Neuron (in vitro differentiated cells): Measurements from ENCODE around the gene CAMK2A.

Experiments used
- H2AFZ ChIP-seq: one replicate; pipeline ENCODE4 v1.6.1; 2013; ENCODE audit warnings: low read depth, mild to moderate bottlenecking, inconsistent platforms, low read length, moderate library complexity
- H3K27me3 ChIP-seq: one replicate; pipeline ENCODE4 v1.6.1; 2013; ENCODE audit warnings: low read length; ENCODE audit not compliant: insufficient read depth
- H3K36me3 ChIP-seq: one replicate; pipeline ENCODE4 v1.6.1; 2013; ENCODE audit warnings: low read length; ENCODE audit not compliant: insufficient read depth
- H3K4me1 ChIP-seq: one replicate; pipeline ENCODE4 v1.6.1; 2013; ENCODE audit warnings: low read length; ENCODE audit not compliant: insufficient read depth
- H3K4me3 ChIP-seq: 2 replicates; pipeline ENCODE4 v1.5.1; 2013; ENCODE audit warnings: mild to moderate bottlenecking, low read length, moderate library complexity
- H3K9me3 ChIP-seq: one replicate; pipeline ENCODE4 v1.6.1; 2013; ENCODE audit warnings: low read length

Gene CAMK2A

DNA sequence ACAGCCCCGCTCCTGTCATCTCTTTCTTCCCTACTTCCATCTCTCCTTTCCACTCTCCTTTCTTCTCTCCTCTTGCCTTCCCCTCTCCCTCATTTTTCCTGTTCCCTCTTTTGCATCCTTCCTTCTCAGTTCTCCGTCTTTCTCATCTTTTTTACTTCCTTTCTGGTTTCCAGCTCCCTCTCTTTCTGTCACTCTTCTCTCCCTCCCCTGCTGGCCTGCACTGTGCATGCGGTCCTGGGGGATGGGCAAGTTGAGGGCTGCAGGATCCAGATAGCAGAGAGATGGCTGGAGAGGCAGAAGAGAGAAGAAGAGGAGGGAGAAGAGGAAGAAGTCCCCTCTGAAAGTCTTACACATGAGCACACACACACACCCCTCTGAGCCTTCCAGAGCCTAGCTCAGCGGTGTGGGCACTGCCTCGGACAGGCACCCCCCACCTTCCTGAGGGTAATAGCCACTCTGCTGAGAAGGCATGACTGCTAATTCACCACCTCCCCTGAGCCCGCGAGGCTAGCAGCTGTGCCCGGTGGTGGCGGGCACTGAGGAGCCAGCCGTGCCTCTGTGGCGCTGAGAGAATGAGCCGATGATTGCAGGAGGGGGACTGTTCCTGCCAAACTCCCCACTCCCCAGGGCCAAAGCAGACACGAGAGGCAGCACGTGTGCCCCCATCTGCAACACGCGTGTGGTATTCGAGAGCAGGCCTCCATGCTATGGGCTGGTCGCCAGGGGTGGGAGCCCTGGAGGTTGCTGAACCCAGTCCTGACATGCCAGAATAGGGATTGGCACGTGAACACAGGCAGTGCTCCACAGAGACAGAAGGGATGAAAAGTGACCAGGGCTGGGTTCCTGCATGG lies 3.7 kb upstream of the CAMK2A start:
- no peaks in the 10 kb centered on the region for H3K9me3 ChIP-seq
- H3K27me3 ChIP-seq = no peaks in the 10 kb centered on the region
- no peak overlapping the region for H2AFZ ChIP-seq
- H3K4me1 ChIP-seq = peaks cover 45% of the 10 kb centered on the region
- H3K4me3 ChIP-seq = no peak overlapping the region
- no peaks in the 10 kb centered on the region for H3K36me3 ChIP-seq

DNA sequence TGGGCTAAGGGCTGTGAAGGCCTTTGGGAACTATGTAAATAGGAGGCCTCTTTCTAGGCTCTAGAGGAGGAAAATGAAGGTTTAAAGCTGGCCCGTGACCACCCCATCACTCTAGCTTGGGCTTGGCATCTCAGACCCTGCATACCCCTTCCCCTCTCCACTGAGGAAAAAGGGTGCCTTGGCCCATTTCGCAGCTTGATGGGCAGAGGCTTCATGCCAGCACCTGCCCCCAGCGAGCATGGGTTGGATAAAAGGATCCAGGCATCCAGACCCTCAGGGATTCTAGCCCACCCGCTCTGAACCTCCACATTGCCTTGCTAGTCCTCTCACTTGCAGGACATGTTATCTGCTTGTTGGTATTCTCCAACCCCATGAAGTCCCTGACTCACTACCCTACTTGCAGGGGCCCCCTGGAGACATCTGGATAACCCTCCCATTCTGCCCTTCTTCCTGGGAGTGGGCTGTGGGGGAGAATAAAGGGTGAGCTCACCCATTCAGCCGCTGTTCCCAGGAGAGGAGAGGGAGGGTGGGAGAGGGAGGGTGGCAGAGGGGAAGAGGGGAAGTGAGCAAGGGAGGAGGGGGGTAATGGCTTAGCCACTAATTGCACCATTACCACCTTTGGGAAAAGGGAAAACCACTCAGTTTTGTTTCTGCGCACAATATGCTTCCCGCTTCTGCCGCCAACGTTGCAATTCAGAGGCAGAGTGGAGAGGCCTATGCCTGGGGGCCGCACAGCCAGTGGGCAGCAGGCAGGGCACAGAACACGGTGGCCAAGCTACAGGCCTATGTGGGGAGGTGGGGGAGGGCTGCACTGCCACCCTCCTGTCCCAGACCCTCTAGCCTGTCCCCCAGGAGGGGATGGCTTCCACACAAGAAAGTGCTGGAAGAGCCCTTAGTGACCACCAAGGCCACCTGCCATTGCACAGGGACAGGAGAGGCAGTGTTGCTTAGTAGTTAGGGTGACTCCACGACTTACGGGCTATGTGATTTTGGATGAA lies 2.1 kb upstream of the CAMK2A start:
- Histone ChIP-seq H3K27me3 (no peaks in the 10 kb centered on the region), H3K4me3 (no peak overlapping the region), H3K4me1 (peaks cover 47% of the 10 kb centered on the region), H3K9me3 (no peaks in the 10 kb centered on the region), H2AFZ (no peak overlapping the region), H3K36me3 (no peaks in the 10 kb centered on the region)

DNA sequence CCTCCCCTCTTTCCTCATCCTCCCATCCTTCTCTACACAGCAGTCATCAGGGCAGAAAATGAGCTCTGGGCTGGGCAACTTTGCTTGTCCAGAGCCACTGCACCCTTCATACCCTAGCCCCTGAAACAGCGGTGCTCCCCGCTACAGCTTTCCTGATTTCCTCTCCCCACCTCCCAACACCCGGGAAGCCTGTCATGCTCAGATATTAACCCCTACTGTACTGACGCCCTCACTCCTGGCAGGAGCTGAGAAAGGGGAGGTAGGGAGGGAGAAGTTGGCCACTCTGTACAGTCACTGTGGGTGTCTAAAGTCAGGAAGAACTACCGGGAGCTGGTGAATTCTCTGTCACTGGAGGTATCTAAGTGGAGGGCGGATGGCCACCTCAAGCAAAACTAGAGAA lies 782 bp downstream of the CAMK2A start:
- Histone ChIP-seq H3K4me3 (no peak overlapping the region), H3K9me3 (no peaks in the 10 kb centered on the region), H3K36me3 (no peaks in the 10 kb centered on the region), H3K27me3 (no peaks in the 10 kb centered on the region), H2AFZ (no peak overlapping the region), H3K4me1 (peaks cover 42% of the 10 kb centered on the region)

DNA sequence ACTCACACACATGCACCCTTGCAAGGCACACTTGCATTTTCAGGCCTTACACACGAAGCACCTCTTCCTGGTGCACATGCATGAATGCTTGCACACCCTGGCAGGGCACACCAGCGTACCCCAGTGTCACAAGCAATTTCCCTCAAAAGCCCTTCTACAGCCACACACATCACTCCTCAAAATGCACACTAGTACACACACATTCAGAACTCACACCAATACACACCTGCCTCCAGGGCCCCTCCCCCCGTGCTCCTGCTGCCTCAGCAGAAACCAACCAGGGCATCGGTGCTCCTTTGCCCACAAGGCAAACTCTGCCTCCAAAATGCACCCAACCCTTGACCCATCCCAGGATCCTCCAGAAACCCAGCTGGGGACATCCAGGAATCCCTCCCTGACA lies 1.2 kb downstream of the CAMK2A start:
- no peak overlapping the region for H3K4me3 ChIP-seq
- no peak overlapping the region for H2AFZ ChIP-seq
- no peaks in the 10 kb centered on the region for H3K27me3 ChIP-seq
- H3K36me3 ChIP-seq = no peaks in the 10 kb centered on the region
- H3K9me3 ChIP-seq = no peaks in the 10 kb centered on the region
- H3K4me1 ChIP-seq = peaks cover 40% of the 10 kb centered on the region

DNA sequence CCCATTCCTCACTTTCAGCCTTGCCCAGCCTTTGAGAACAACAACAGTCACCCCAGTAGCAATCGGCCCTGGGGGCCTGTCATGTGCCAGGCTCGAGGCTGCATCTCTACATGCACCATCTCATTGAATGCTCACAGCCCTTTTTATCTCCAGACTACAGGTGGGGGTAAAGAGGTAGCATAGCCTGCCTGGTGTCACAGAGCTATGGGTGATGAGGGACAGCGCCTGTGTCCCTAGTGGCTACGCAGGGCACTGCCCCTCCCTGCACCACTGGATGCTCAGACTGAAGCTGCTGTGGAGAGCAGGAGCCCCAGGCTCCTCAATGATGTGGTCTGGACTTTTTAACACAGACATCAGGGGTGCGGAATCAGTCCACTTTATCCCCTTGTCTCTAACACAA lies 2.8 kb downstream of the CAMK2A start:
- Histone ChIP-seq H3K9me3 (no peaks in the 10 kb centered on the region), H3K4me3 (no peak overlapping the region), H3K36me3 (no peaks in the 10 kb centered on the region), H3K4me1 (peaks cover 30% of the 10 kb centered on the region), H3K27me3 (no peaks in the 10 kb centered on the region), H2AFZ (no peak overlapping the region)

DNA sequence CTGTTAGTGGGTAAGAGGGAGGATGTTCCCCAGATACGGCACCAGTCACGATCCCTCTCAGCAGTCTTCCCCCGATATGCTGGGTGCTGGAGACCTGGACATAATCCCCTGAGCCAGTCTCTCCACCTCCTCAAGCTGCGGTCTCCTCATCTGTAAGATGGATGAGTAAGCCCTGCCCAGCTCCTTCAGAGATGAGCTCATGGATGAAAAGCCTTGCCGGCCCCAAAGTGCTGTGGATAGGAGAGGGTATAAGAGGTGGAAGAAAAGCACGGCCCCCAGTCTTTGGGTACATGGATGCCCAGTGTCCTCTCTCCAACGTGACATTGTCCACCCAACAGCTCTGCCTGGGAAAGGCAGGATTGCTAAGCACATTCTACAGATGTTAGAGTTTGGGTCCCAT lies 4.5 kb downstream of the CAMK2A start:
- H2AFZ ChIP-seq = no peak overlapping the region
- no peaks in the 10 kb centered on the region for H3K36me3 ChIP-seq
- H3K4me3 ChIP-seq = no peak overlapping the region
- no peaks in the 10 kb centered on the region for H3K9me3 ChIP-seq
- peaks cover 24% of the 10 kb centered on the region for H3K4me1 ChIP-seq
- no peaks in the 10 kb centered on the region for H3K27me3 ChIP-seq

DNA sequence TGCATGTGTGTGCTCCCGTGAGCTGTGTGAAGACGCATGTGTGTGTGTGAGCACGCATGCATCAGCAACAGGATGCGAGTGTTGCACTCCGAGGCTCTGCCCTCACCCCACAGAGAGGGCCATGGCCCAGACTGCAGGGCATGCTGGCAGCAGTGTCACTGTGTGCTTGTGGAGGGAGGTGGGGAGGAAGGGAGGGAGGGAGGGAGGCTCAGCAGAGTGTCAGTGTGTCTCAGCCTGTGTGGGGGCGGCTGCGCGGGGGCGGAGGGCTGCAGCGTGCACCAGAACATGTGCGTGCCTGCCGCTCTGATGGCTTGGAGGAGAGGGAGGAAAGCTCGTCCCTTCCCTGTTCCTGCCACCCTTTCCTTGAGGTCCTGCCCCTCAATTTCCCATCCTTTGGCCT lies 5.3 kb downstream of the CAMK2A start:
- Histone ChIP-seq H3K4me3 (no peak overlapping the region), H3K36me3 (no peaks in the 10 kb centered on the region), H3K4me1 (peaks cover 16% of the 10 kb centered on the region), H3K27me3 (no peaks in the 10 kb centered on the region), H3K9me3 (no peaks in the 10 kb centered on the region), H2AFZ (no peak overlapping the region)

DNA sequence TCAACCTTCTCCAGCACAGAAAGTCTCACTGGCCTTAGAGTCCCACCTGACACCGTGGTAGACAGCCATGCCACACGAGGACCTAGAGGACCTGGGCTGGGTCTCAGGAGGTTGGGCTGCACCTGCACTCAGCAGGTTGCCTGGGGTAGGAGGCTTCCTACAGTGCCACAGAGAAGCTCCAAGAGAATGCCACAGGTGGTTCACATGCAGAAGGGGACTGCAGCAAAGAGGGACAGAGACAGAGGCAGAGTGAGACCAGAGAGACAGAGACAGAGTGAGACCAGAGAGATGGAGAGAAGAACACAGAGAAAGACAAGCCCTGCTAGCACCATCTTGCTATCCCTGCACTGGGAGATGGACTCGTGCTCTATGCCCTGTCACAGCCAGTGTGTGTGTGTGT lies 5.7 kb downstream of the CAMK2A start:
- H3K4me1 ChIP-seq = peaks cover 13% of the 10 kb centered on the region
- no peaks in the 10 kb centered on the region for H3K27me3 ChIP-seq
- no peaks in the 10 kb centered on the region for H3K36me3 ChIP-seq
- no peak overlapping the region for H3K4me3 ChIP-seq
- H2AFZ ChIP-seq = no peak overlapping the region
- H3K9me3 ChIP-seq = no peaks in the 10 kb centered on the region

DNA sequence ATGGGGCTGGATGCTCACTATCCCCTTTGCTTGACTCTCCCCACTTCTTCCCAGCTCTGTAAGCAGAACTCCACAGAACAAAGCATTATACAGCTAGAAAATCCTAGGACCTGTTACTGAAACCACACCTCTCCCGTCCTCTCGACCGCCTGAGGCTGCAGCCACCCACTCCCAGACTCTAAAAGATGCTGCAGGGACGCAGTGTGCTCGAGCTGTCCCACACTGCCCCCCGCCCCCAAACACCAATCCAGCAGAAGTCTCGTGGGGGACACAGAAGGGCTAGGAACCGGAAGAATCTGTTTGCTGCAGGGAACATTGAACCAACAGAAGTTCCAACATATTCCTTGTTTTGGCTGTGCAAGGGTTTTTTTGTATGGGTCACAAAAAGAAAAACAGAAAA lies 7.6 kb downstream of the CAMK2A start:
- Histone ChIP-seq H2AFZ (no peak overlapping the region), H3K27me3 (no peaks in the 10 kb centered on the region), H3K36me3 (no peaks in the 10 kb centered on the region), H3K9me3 (no peaks in the 10 kb centered on the region), H3K4me1 (peaks cover 8% of the 10 kb centered on the region), H3K4me3 (no peak overlapping the region)

DNA sequence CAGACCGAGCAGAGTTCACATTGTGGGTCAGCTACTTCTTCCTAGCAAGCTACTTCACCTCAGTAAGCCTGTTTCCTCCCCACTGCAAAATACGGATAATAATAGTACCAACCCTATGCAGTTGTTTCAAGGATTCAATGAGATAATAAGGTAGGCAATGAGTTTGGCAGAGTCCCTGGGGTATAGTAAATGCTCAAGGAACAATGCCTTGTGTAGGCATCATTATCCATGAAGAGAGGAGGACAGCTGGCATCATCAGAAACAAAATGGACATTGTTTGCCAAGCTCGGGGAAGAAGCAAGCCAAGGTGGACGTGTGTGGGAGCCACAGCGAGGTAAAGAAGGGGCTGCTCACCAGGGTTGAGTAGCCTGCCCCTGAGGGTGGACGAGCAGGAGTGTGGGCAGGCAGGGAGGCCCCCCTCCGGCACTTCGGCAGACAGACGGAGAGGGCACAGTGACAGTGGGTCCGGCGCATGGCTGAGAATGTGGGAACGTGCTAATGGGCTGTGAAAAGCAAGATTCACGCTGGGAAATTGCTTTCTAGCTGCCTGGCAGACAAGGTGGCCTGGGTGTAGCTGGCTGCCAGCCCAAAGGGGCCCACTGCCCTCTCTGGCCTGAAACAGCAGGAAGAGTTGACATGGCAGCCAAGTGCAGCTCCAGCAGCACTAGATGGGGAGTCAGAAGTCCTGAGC lies 10.1 kb downstream of the CAMK2A start:
- Histone ChIP-seq H3K9me3 (no peaks in the 10 kb centered on the region), H3K4me1 (peaks cover 8% of the 10 kb centered on the region), H3K4me3 (no peak overlapping the region), H3K36me3 (no peaks in the 10 kb centered on the region), H3K27me3 (no peaks in the 10 kb centered on the region), H2AFZ (no peak overlapping the region)

DNA sequence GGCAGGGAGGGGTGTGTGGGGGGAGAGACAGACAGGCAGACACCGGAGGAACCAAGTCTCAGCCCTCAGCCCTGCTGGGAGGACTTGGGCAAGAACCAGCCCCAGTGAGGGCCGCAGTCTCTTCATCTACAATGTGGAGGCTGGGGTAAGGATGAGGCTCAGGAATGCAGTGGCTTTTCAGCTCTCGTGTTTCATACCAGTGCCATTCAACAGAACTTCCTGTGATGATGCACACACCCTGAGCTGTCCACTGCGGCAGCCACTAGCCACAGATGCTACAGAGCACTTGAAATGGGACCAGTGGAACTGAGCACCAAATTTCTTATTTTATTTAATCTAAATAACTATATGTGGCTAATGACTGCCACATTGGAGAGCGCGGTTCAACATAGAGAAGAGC lies 10.7 kb downstream of the CAMK2A start:
- Histone ChIP-seq H3K36me3 (no peaks in the 10 kb centered on the region), H3K4me1 (peaks cover 8% of the 10 kb centered on the region), H2AFZ (no peak overlapping the region), H3K27me3 (no peaks in the 10 kb centered on the region), H3K9me3 (no peaks in the 10 kb centered on the region), H3K4me3 (no peak overlapping the region)

DNA sequence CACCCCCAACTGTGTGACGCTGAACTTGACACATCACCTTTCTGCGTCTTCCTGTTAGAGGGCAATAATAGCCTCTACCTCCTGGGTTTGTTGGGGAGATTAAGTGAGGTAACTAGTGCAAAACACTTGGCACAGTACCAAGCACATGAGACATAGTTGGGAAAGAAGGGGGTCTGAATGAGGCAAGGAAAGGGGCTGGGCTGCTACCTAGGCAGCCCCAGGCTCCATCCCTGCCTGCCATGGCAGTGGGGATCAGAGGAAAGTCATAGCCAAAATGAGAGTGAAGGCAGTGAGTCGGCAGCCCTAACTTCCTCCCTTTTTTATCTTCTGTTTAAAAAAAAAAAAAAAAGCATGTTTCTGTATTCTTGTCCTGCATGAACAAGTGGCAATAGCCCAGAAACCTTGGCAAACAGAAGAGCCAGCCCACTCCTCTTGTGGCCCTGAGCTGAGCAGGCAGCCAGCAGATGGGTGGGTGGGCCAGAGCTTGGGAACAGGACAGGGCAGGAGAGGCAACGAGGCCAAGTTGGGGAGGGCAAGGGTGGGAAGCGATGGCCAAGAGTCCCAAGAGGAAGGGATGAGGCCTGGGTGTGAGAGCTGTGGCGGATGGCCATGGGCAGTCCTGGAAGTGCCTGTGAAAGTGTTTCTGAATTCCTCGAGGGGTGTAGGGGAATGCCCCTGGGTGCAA lies 11.4 kb downstream of the CAMK2A start:
- Histone ChIP-seq H3K4me1 (peaks cover 8% of the 10 kb centered on the region), H3K9me3 (no peaks in the 10 kb centered on the region)

More for the DNA sequence above, 11.4 kb downstream of the CAMK2A start:
- Histone ChIP-seq H3K27me3 (no peaks in the 10 kb centered on the region), H2AFZ (no peak overlapping the region), H3K4me3 (no peak overlapping the region), H3K36me3 (no peaks in the 10 kb centered on the region)
